Astrocyte (in vitro differentiated cells and primary cell): ENCODE measurements around the gene RHBG.

Experiments
- CTCF ChIP-seq: IDR thresholded peaks from 2 replicates; pipeline ENCODE4 v1.5.1; 2011; ENCODE audit warnings: low read depth, mild to moderate bottlenecking, inconsistent platforms, low read length, moderate library complexity; ENCODE audit not compliant: insufficient read depth
- EZH2 ChIP-seq: IDR thresholded peaks from 2 replicates; pipeline ENCODE4 v1.6.1; 2012; ENCODE audit warnings: mild to moderate bottlenecking, low read length, inconsistent platforms; ENCODE audit not compliant: insufficient read depth

- no peak for TF ChIP-seq CTCF
- peak; percentile 59 for TF ChIP-seq EZH2
Observed at GRCh38 chr1:156388174-156389137, 19.4 kb downstream of the RHBG start.
